ENCODE data around the gene STK38L.

The STK38L gene

DNA sequence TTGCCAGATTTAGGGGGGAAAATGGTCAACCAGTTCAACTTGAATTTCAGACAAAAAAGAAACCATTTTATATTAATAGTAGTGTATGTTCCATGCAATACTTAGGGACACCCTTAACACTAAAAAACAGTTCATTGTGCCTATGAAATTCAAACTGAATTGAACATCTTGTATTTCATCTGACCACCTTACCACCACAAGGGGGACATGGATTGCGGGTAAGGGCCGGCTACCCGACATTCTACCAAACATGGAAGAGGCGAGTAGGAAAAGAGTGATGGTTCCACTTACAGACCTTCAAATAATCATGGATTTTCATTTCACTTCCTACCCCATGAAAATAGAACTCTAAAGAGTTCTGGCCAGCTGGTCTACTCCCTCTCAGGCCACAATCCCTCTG, 10.3 kb upstream of the STK38L start:
- Histone ChIP-seq H3K9me3 (ENCODE audit: severe bottlenecking) (no peaks in the 10 kb centered on the region), H3K4me3 (ENCODE audit: low read depth, low read length) (no peak overlapping the region), H3K36me3 (no peaks in the 10 kb centered on the region), H3K27me3 (ENCODE audit: insufficient read depth, low read depth, severe bottlenecking) (no peaks in the 10 kb centered on the region), H3K27ac (no peak overlapping the region)
- DNase-seq = no peak
- TF ChIP-seq, protein P1, sequence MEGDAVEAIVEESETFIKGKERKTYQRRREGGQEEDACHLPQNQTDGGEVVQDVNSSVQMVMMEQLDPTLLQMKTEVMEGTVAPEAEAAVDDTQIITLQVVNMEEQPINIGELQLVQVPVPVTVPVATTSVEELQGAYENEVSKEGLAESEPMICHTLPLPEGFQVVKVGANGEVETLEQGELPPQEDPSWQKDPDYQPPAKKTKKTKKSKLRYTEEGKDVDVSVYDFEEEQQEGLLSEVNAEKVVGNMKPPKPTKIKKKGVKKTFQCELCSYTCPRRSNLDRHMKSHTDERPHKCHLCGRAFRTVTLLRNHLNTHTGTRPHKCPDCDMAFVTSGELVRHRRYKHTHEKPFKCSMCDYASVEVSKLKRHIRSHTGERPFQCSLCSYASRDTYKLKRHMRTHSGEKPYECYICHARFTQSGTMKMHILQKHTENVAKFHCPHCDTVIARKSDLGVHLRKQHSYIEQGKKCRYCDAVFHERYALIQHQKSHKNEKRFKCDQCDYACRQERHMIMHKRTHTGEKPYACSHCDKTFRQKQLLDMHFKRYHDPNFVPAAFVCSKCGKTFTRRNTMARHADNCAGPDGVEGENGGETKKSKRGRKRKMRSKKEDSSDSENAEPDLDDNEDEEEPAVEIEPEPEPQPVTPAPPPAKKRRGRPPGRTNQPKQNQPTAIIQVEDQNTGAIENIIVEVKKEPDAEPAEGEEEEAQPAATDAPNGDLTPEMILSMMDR (IDR thresholded peaks at IDR 0.05; ENCODE audit: low read depth, low read length) = no peak

DNA sequence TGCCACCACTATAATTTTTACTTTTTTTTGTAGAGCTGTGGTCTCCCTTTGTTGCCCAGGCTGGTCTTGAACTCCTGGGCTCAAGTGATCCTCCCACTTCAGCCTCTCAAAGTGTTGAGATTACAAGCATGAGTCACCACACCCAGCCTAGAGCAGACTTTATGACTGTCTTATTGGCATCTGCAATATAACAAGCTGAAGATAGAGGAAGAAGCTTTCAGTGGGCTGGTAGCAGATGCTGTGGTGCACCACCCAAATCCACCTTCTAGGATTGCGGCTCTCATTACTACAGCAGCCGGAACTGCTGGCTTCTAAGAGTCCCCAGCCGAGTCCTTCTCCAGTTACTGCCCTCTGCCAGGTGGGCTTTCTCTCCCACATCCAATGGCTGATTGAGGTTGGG, 7.6 kb upstream of the STK38L start:
- TF ChIP-seq, protein P1 (IDR thresholded peaks at IDR 0.05; ENCODE audit: low read depth, low read length) = no peak
- H3K27ac ChIP-seq = no peak overlapping the region

DNA sequence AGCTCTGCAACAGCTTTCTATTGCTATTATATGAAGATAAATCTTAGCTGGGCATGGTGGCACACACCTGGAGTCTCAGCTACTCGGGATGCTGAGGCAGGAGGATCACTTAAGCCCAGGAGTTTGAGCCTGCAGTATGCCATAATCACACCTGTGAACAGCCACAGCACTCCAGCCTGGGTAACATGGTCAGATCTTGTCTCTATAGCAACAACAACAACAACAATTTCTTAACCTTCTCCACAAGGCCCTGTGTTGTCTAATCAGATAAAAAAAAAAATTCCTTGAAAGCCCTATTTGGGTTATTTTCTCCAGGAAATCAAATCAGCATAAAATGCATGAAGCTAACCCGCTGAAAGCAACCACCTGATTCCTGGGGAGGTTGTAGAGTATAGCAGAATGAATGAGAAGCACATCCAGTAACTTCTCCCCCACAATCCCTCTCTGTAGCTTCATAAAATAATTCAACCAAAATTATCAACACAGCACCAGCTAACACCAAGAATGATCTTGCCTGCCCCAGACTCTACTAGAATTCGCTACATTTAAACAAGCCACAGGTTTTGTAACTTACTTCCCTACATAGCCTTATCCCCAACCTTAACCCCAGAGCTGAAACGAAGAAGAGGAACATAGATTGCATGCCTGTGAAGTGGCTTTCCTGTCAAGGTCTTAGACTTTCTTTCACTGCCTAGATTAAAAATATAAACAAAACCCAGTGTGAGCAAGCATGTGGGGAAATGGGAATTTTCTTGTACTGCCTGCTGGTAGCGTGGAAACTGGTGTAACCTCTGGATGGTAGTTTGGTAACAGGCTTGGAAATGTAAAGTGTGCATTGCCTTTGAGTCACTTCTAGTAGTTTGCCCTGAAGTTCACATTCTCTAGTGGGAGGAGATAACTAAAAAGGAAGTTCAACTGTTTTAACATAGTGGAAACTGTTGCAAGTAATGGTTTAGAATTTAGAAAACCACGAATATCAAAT, 6.0 kb upstream of the STK38L start:
- Histone ChIP-seq H3K9me3 (ENCODE audit: severe bottlenecking) (no peaks in the 10 kb centered on the region), H3K36me3 (no peaks in the 10 kb centered on the region), H3K27me3 (ENCODE audit: insufficient read depth, low read depth, severe bottlenecking) (no peaks in the 10 kb centered on the region), H3K27ac (no peak overlapping the region), H3K4me3 (ENCODE audit: low read depth, low read length) (no peak overlapping the region)
- DNase-seq = no peak
- TF ChIP-seq, protein P1 (IDR thresholded peaks at IDR 0.05; ENCODE audit: low read depth, low read length) = no peak

More for the DNA sequence above, 7.6 kb upstream of the STK38L start:
- H3K4me3 ChIP-seq (ENCODE audit: low read depth, low read length) = no peak overlapping the region
- H3K36me3 ChIP-seq = no peaks in the 10 kb centered on the region
- H3K27me3 ChIP-seq (ENCODE audit: insufficient read depth, low read depth, severe bottlenecking) = no peaks in the 10 kb centered on the region
- H3K9me3 ChIP-seq (ENCODE audit: severe bottlenecking) = no peaks in the 10 kb centered on the region
- DNase-seq = no peak

DNA sequence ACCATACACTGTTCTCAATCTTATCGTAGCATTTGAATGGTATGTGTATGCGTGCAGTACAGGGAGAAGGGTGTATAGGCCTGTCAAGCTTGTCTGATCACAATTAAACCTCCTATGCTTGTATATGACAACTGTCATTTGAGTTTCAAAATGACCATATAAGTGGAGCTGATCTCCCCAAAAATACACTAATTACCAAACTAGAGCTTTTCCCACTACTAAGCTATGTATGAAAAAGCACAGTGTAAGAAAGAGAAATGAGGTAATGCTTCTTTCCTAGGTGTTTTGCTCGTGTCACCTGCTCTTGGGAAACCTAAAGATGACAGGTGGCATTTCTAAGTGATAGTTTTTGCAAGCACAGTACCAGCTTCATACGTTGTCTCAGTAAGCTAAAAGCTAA, 1.1 kb upstream of the STK38L start:
- Histone ChIP-seq H3K27ac (no peak overlapping the region), H3K9me3 (ENCODE audit: severe bottlenecking) (no peaks in the 10 kb centered on the region), H3K36me3 (no peaks in the 10 kb centered on the region), H3K27me3 (ENCODE audit: insufficient read depth, low read depth, severe bottlenecking) (no peaks in the 10 kb centered on the region), H3K4me3 (ENCODE audit: low read depth, low read length) (no peak overlapping the region)
- no peak for DNase-seq
- TF ChIP-seq, protein P1 (IDR thresholded peaks at IDR 0.05; ENCODE audit: low read depth, low read length) = no peak

DNA sequence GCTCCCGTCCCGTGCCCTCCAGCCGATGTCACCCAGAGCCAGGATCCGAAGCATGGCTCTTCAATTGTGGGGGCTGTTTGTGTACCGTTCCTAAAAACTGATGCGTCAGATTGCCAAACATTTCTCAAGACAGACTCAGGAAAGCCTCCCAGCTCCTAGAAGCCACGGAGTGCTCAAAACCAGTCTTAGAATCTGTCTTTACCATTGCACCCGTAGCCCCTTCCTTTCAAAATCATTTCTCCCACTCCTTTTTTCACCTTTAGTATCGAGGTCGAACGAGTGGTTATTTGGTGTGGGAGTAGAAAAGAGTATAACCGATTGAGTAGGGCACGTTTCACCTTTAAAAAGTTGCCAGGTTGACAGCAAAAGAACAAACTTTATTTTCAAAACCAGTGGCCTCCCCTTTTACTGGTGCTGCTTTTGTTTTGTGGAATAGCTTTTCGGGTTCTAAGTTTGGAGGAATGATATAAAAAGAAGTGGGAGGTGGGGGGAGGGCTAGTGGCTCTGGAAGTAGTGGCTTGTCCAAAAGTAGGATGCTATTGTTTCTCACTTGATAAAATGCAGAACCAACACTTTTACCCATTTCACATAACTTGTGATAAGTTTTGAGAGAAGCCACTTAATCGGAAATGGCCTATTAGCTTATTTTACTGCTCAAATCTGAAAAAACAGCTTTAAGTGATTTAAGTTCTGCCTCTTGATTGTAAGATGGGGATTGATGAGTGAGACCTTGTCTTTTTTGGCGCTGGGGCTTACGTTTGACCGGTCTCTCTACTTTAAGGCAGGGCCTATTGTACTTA, 803 bp downstream of the STK38L start:
- Histone ChIP-seq H3K27ac (peak overlapping the region; percentile 55; the same call in 1 of the 2 replicates), H3K36me3 (no peaks in the 10 kb centered on the region), H3K27me3 (ENCODE audit: insufficient read depth, low read depth, severe bottlenecking) (no peaks in the 10 kb centered on the region), H3K4me3 (ENCODE audit: low read depth, low read length) (peak overlapping the region; percentile 75), H3K9me3 (ENCODE audit: severe bottlenecking) (no peaks in the 10 kb centered on the region)
- TF ChIP-seq, protein P1 (IDR thresholded peaks at IDR 0.05; ENCODE audit: low read depth, low read length) = no peak
- DNase-seq = no peak
